SHP77 (cell line): ENCODE measurements around the gene DDX49.
"Not testable (repeated sequence)": the region's sequence is repeated elsewhere in the genome, so short reads cannot be mapped to it uniquely, and the experiment has no call there.

ENCODE experiments used
- DNase-seq, 2 experiments: peaks; one replicate each; lab custom pipeline; 2025; lab: John Stamatoyannopoulos, UW

DDX49 gene

DNA sequence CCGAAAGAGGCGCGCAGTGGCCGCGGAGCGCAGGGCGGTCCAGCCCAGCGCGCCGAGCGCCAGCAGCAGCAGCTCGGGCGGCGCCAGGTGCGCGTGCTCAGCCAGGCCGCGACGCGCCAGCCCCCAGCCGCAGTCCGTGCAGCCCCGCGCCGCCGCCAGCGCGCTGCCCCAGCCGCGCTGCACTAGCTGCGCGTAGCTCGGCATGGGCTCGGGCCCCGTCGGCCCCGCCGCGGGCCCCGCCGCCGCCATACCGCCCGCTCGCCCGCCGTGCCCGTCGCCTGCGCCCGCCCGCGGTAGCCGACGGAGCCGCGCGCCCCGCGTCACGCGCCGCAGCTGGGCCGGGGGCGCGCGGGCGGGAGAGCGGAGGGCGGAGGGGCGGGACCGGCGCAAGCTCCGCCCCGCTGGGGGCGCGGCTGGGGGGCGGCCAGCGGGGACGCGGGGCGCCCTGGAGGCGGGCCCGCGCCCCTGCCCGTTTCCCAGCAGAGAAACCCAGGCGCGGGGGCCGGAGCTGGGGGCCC is 23.6 kb upstream of the DDX49 start, which contains the start of gene CERS1:
Gene CERS1 (minus strand): TSS at position 335 of the 518 bp plus-strand sequence. CDS start 86 bp downstream, at position 249.
- no peak for DNase-seq

DNA sequence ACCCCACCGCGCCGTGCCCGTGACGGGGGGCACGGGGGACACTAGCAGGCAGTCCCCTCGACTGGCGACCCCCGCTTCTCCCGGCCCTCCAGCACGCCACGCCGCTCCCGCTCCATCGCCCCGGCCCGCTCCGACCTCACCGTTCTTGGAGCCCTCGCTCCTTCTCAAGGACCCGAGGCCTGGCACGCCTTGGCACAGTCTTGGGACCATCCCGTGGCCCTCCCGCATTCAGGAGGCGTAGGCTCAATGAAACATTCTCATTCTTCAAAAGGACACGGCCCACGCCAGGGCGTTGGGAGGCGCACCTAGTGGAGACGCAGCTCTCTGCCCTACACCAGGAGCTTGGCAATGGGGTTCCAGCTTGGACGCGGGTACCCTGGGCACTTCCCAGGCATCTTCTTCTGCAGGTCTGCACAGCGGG is 23.1 kb upstream of the DDX49 start:
- no peak for DNase-seq

DNA sequence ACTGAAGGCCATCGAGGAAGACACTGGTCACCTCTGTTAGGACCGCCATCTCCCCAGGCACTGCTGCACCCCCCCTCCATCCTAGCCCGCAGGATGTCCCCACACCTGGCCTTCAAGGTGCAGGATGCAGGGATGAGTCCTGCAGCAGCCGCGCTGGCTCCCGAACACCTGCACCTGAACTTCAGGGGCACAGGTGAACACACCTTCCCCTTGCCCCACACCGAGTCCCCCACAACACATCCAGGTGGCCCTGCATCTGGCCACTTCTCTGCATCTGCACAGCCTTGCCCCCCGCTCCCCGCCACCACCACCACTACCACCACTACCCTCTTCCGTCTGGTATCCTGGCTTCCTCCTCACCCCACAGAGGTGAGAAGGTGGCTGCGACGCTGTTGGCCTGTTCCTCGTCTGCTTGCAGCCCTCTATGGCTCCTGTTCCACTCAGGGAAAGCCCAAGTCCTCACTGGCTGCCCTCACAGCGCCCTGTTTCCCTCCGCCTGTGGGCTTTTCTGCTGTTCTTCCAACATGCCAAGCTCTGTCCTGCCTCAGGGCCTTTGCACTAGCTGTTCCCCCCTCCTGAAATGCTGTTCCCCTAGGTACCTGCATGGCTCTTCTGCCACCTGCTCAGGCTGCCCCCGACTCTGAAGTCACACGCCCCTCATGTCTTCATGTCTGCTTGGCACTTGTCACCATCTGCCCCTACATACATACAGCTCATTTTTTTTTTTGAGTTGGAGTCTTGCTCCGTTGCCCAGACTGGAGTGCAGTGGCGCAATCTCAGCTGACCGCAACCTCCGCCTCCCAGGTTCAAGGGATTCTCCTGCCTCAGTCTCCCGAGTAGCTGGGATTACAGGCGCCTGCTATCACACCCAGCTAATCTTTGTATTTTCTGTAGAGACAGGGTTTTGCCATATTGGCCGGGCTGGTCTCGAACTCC is 22.2 kb upstream of the DDX49 start:
- no peak for DNase-seq

DNA sequence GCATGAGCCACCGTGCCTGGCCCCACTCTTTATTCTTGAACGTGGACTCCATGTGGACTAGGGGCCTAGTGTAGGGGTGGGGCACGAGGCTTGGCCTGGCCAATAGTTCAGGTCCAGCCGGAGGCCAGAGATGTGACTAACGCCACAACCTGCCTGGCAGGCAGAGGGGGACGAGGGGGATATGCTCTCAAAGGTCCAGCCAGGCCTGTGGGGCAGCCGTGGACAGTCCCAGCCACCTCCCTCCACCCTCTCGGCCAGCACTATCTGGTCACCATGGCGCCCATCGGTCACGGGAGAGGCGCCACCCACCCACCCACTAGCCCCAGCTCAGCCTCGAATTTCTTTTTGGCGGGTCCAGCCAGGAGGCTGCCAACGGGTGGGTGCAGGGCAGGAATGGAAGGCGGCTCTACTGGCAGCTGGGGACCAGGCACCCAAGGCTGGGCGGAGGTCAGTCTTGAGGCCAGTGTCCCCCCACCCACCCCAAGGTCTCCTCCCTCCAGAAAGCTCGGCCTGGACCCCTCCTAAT is 21.4 kb upstream of the DDX49 start:
- no peak for DNase-seq

DNA sequence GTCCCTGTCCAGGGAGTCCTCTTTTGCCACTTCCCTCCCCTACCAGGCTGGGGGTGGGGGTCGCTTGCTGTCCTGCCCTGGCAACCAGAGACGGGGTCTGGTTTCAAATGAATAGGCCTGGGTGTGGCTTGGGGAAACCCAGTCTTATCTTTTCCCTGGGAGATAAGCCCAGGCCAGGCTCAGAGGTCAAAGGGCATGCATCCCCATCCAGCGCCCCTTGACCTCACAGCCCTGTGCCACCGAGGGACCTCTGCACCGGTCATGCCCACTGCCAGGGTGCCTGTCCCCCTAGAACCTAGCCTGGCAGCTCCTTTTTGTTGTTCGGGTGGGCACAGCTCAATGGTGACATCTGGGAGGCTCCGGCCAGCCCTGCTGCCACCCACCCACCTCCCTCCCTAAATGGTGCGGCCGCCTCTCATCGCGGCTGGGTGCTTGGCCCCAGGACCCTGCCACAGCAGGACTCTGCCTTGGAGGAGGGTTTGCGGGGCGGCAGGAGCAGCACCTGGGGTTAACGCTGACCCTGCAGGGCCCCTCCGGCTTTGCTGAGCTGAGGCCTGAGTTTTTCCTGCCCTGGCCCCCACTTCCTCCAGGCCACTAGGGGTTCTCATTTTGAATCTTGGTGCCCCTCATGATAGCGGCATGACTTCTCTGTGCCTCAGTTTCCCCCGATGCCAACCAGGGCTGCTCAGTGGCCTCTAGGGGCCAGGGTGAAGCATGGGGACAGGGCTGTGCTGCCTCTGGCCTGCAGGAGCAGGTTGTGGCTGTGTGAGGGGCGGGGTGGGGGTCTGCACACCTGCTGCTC is 20.7 kb upstream of the DDX49 start:
- no peak for DNase-seq

DNA sequence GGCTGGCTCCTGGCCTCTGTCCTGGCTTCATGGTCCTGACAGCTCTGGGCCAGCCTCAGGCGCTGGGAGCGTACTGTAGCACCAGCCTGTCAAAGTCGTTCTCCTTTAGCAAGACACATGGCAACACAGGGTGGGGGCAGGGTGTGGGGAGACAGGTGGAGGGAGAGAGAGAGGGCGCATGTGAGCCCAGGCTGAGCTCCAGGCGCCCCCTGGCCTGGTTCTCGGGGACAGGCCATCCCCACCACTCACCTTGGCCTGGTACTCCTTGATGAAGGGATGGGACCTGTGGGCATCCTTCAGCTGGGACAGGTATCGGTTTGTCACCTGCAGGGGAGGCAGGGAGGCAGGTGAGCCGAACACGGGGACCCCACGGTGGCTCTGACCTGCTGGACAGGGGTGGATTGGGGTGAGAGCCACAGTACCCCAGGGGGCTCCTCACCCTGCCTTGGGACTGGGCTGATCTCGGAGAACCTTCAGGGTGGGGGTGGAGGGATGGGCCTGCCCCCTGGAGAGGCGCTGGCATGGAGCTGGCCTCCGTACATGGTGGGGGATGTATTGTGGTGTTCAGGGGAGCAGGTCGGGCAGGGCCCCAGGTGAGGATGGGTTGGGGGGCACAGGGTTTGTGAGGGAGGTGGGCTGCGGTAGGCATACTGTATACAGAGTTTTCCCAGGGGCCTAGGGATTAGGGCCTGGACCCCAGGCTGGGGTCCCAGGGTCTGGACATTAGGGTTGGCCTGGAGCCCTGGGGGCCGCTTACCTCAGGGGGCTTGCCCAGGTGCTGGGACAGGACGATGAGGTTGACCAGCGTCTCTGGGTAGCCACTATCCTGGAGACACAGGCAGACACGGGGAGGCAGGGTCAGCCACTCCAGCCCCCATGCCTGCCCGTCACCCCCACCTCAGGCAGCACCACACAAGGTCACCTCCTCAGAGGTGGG is 19.6 kb upstream of the DDX49 start:
- DNase-seq, result no peak

DNA sequence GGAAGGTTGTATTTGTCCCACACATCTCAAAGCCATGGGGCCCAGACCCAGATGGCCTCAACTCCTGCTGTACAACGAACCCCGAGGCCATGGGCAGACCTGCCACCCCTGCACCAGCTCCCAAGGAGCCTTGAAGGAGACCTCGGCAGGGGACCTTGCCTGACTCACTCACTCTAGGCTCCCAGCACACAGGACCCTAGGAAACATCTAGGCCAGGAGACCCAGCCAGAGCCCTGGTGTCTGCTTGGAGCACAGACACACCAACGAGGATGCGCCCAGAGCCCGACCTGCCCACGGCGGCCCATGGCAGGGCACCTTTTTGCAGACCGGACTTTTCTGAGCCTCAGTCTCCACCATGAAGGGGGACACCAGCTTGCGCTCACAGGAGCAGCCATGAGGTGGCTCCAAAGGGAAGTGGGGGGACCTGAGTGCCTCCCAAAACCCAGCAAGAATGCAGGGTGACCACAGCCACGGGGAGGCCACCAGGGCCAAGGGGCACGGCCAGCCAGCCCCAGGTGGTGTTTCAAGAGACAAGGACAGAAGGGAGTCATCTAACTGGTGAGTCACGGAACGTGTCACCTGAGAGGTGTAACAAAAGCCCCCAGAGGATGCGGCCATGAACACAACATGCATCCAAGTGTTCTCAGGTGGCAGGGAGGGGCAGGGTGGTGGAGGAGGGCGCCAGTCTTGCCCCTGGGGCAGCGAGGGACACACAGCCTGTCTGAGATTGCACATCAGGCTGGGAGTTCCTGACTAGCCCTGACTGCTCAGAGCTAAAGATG is 18.6 kb upstream of the DDX49 start:
- DNase-seq, result no peak

DNA sequence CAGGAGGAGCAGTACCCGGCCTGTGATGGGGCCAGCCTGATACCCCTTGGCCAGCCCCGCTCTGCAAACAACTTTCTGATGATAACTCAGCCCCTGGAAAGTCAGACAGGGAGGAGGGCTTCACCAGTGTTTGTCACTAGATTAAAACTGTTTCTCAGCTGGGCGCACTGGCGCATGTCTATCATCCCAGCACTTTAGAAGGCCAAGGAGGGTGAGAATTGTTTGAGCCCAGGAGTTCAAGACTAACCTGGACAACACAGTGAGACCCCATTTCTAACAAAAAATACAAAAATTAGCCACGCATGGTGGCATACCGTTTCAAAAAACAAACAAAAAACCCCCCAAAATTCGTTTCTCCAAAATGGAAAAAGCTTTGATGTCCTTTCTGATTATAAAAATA is 18.0 kb upstream of the DDX49 start:
- no peak for DNase-seq

DNA sequence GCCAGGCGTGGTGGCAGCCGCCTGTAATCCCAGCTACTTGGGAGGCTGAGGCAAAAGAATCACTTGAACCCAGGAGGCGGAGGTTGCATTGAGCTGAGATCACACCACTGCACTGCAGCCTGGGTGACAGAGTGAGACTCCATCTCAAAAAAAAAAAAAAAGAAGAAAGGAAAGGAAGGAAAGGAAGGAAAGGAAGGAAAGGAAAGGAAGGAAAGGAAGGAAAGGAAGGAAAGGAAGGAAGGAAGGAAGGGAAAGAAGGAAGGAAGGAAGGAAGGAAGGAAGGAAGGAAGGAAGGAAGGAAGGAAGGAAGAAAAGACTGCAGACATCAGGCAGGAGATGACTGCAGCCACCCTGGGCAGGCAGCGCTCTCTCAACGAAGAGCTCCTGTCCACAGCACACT is 17.0 kb upstream of the DDX49 start:
- DNase-seq, result not testable (repeated sequence)

DNA sequence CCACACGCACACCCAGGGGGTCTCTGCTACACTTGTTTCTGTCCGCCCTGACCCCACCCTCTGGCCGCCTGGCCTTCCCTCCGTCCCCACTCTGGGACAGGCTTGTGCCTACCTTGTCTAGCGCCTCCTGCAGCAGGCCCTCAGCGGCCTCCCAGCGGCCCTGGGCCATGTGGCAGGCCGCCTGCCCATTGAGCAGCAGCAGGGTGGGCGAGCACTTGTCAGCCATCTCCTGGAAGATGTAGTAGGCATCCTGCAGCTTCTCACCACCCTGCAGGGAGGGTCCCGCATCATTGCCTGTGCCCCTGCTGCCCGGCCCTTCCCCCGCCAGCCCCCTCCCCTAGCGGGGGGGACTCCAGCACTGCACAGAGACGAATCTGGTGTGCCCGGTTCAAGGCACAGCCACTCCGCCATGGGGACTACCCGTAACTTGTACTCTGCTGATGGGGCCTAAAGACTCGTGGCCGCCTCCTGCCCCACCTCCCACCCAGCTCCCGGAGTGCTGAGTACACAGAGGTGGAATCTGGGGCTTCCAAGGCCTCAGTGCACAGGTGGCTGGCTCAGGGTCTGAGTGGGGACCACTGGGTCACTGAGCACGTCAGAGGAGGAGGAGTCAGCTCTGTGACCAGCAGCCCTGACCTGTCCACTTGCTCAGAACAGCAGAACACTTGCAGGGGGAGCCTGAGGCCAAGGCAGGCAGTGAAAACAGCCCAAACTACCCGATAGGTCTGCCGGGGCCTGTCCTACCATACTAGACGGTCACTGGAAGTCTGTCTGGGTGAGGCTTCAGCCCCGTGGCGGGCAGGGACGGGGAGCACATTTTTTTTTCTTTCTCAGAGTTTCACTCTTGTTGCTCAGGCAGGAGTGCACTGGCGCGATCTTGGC is 16.1 kb upstream of the DDX49 start:
- DNase-seq, result no peak

DNA sequence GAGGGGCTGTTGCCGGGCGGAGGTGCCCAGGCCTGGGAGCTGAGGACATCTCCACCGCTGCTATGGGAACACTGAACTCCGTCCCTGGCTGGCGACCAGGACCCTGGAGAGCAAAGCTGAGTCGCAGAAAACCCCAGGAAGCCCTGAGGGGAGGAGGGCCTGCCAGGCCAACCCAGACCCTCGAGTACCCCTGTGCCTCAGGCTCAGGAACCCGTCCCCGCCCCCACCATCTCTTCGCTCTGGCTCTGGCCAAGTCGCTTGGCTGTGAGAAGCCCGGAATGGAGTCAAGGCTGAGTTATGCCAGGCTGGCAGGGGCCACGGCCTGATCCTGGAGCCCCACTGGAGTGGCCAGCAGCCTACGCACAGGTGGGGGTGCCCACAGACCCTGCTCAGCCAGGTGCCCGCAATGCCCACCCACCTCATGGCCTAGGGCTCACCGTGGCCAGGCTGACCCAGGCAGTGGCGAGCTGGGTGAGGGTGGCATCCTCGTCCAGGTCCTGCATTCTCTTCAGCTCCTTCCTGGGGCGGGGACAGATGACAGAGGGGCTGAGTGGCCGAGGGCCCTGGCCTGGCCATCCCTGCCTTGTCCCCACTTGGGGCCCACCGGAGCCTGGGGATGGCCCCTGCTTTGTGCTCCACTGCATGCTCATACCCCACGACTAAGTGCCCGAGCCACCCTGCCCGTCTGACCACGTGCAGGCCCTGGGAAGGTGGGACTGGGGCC is 15.0 kb upstream of the DDX49 start:
- DNase-seq, result no peak

DNA sequence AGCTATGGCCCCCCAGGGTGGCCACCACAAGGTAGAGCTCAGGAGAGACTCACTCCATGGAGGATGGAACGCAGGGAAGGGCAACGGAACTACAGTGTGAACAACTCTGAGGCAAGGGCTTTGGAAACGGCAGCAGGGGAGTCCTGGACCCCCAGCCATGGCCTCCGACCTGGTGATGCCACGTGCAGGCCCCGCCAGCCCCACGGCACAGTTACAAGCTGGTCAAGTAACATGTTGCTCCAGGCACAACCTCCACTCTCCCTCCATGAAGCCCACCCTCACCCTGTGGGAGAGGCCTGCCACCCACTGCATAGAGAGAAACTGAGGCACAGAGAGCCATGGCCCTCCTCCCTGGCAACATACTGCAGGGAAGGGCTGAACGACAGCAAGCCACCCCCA is 14.5 kb upstream of the DDX49 start:
- no peak for DNase-seq

DNA sequence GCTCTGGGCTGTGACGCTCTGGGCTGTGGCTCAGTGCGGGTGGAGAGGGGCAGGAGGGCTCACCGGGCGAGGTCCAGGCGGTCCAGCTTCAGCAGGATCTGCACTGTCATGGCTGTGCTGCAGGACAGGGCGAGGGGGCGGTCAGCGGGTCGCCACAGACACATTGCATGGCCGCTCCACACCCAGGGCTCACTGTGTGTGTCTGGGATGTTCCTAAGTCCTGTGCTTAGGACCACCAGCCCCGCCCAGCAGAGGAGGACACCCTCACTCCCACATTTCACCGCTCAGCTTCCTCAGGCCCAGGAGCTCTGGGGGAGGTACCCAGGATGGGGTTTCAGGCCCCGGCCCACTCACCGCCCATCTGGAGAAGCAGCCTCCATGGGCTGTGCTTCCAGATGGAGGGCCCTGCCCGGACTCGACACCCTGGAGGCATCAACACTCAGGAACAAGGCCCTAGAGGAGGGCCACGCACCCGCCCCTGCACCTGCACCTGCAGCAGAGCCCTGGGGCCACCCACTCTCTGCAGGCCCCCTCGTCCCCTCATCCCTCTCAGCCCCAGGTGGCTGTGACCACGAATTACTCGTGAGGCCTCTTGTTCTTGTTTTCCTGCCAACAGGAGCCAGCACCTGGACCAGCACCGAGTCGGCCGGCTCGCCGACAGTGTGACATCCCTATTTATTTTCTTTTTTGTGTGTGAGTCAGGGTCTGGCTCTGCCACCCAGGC is 13.8 kb upstream of the DDX49 start:
- no peak for DNase-seq

DNA sequence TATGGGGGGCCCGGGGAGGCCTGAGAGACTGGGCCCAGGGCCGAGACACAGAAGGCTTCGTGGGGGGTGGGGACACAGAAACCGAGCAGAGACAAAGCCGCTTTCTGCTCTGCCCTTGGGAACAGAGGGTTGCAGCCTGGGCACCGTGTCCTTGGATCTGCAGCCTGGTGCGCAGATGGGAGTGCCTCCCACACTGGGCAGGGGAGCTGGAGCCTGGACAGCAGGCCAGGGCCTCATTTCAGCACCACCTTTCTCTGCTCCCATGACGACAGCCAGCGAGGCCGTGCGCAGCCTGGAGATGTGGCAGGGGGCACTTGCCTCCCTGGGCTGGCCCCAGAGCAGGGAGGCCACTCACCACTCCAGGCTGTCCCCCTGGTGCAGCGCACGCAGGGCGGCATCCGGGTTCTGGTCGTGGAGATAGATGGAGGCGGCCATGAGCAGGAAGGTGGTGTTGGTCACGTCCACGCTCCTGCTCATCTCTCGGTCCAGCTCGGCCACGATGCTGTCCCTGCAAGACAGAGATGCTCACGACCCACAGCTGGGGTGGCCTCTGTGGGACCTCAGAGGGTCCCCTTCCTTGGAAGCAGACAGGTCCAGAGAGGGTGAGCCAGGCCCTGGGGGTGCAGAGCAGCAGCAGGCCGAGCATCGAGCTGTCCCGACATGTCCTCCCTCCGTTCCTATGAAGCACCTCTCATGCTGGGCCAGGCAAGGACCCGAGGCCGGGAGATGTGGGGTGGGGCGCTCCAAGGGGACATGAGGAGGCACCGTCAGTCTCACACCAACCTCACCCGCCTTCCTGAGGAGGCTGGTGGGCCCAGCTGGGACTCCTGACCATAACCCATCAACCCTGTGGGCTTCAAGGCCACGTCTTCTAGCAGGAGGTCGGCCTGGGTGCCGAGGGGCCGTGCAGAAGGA is 12.7 kb upstream of the DDX49 start:
- DNase-seq, result no peak

DNA sequence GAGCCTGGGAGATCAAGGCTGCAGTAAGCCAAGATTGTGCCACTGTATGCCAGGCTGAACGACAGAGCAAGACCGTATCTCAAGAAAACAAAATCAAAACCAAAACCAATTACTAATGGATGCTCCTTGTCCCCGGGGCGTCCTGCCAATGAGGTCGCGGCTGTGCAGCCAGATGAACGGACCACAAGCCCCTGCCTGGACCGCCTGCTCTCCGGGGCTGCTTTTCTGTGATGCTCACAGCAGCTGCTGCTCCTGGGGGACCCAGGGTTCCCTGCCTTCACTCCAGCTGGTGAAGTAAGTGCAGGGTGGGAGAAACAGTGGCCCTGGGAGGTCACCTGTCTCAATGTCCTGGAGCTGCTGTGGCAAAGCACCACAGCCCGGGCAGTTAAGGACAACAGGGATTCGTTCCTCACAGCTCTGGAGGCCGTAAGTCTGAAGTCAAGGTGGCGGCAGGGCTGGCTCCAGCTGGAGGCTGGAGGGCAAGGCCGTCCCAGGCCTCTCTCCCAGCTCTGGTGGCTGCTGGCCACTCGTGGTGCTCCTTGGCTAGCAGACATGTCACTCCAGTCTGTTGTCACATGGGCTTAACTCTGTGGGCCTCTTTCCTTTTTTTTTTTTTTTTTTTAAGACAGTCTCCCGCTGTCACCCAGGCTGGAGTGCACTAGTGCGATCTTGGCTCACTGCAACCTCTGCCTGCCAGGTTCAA is 10.4 kb upstream of the DDX49 start:
- no peak for DNase-seq

DNA sequence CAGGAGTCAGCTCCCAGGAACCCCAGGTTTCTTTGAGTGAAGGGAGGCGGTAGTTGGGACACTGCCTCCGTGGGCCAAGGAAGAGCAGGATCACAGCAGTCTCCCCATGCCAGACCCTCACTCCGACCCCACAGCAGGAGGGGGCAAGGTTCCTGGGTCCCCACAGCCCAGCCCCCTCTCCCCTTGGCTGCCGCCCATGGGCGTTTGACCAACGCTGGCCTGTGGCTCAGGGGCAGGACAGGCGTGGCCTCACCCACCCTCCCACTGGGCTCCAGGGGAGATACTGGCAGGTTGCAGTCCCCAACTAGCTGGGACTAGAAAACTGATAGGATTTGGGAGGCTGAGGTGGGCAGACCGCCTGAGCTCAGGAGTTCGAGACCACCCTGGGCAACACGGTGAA is 9.5 kb upstream of the DDX49 start:
- no peak for DNase-seq
